NB4 (cell line): ENCODE measurements around the gene TRPV6.

Experiments
- DNase-seq: peaks from one replicate; pipeline ENCODE4 v3.0.0; 2010; ENCODE audit warnings: low read depth
- H3K4me3 ChIP-seq: one replicate; pipeline ENCODE4 v1.5.1; 2011; ENCODE audit warnings: mild to moderate bottlenecking, low read depth, low read length, moderate library complexity
- CTCF ChIP-seq: IDR thresholded peaks from one replicate; pipeline ENCODE4 v1.5.1; 2012; ENCODE audit warnings: low read depth, low read length
- MAX ChIP-seq: IDR thresholded peaks from 2 replicates; pipeline ENCODE4 v1.6.1; 2011; ENCODE audit warnings: low read depth, low read length
- MYC ChIP-seq: IDR thresholded peaks from 2 replicates; pipeline ENCODE4 v1.6.1; 2011; ENCODE audit warnings: low read depth, low read length
- POLR2A ChIP-seq: IDR thresholded peaks from 2 replicates; pipeline ENCODE4 v1.6.1; 2011; ENCODE audit warnings: mild to moderate bottlenecking; ENCODE audit not compliant: insufficient read length; ENCODE audit errors: extremely low read depth

TRPV6 gene

GRCh38 chr7:142930126-142930730 lies 44.7 kb upstream of the TRPV6 start:
- TF ChIP-seq CTCF (no peak), MYC (no peak), MAX (no peak), POLR2A (no peak)
- DNase-seq = no peak
- H3K4me3 ChIP-seq = no peak overlapping the region

- H3K4me3 ChIP-seq = no peak overlapping the region
- no peak for TF ChIP-seq CTCF
- no peak for TF ChIP-seq MAX
- no peak for TF ChIP-seq MYC
- no peak for TF ChIP-seq POLR2A
- no peak for DNase-seq
Measured at GRCh38 chr7:142927949-142928348, 42.4 kb upstream of the TRPV6 start.

GRCh38 chr7:142927085-142927745 lies 41.7 kb upstream of the TRPV6 start:
- no peak overlapping the region for H3K4me3 ChIP-seq
- peak; percentile 88 for DNase-seq
- TF ChIP-seq MAX (peak; percentile 29; the same call in 1 of the 2 replicates), MYC (no peak), CTCF (no peak), POLR2A (no peak)

GRCh38 chr7:142925413-142925812 lies 39.9 kb upstream of the TRPV6 start:
- peak; percentile 14 for DNase-seq
- TF ChIP-seq CTCF (no peak), MYC (no peak), MAX (no peak), POLR2A (no peak)
- no peak overlapping the region for H3K4me3 ChIP-seq

GRCh38 chr7:142923391-142923790 lies 37.8 kb upstream of the TRPV6 start:
- no peak overlapping the region for H3K4me3 ChIP-seq
- TF ChIP-seq MYC (no peak), MAX (no peak), POLR2A (no peak), CTCF (no peak)
- no peak for DNase-seq
